ENCODE data around the gene ANOS1. TPM values are rescaled to one million over a fixed set of nuclear protein-coding genes. Genes with fewer than 3 reads are reported as not detected.
A peak's percentile ranks its signal among the peaks of the same experiment; 100 is the strongest.
"Not testable (repeated sequence)": the region's sequence is repeated elsewhere in the genome, so short reads cannot be mapped to it uniquely, and the experiment has no call there.

Gene ANOS1
- total and polyA plus RNA-seq, 12 donors, result 0.81 to 7.8 (median 4.7) TPM

GRCh38 chrX:8504451-8504850, 227.5 kb downstream of the ANOS1 start:
- WGBS, 2 donors, result 58% methylated on average over 6 of the region's 6 CpGs
- TF ChIP-seq CTCF (IDR thresholded peaks at IDR 0.05), result no peak
- Histone ChIP-seq H3K27me3 (no peaks in the 10 kb centered on the region), H3K27ac (peak overlapping the region in 1 of 10 donors; percentile 19), H3K4me3 (no peak overlapping the region), H3K36me3 (no peaks in the 10 kb centered on the region), H3K9me3 (no peaks in the 10 kb centered on the region), H3K4me1 (no peaks in the 10 kb centered on the region)
- intact Hi-C loops (cut with DNase I), result no loop called here
- ATAC-seq (peak in 3 of 8 donors; percentile 24 to 50 (median 29)), DNase-seq (no peak)

GRCh38 chrX:8502101-8502500, 229.8 kb downstream of the ANOS1 start:
- H3K36me3 ChIP-seq; intact Hi-C loops (cut with DNase I); H3K9me3 ChIP-seq; H3K27ac ChIP-seq; H3K4me3 ChIP-seq; ATAC-seq; H3K4me1 ChIP-seq; H3K27me3 ChIP-seq; DNase-seq: not testable (repeated sequence)
- 96 to 97% methylated on average over 14 to 18 of the region's 21 CpGs for WGBS, 2 donors

GRCh38 chrX:8500203-8500602, 231.7 kb downstream of the ANOS1 start:
- no peaks in the 10 kb centered on the region for H3K36me3 ChIP-seq
- TF ChIP-seq CTCF (IDR thresholded peaks at IDR 0.05), result no peak

GRCh38 chrX:8495036-8495435, 236.9 kb downstream of the ANOS1 start:
- H3K27me3 ChIP-seq; intact Hi-C loops (cut with DNase I); H3K36me3 ChIP-seq; H3K9me3 ChIP-seq; H3K27ac ChIP-seq; ATAC-seq; H3K4me1 ChIP-seq; H3K4me3 ChIP-seq; DNase-seq: not testable (repeated sequence)
- 75 to 77% methylated on average over 4 of the region's 4 CpGs for WGBS, 2 donors

More at GRCh38 chrX:8500203-8500602, 231.7 kb downstream of the ANOS1 start:
- 94 to 99% methylated on average over 4 of the region's 4 CpGs for WGBS, 2 donors
- Histone ChIP-seq H3K27ac (no peak overlapping the region), H3K4me1 (no peaks in the 10 kb centered on the region), H3K9me3 (no peaks in the 10 kb centered on the region), H3K4me3 (no peak overlapping the region), H3K27me3 (no peaks in the 10 kb centered on the region)
- DNase-seq (no peak), ATAC-seq (no peak)
- intact Hi-C loops (cut with DNase I), result no loop called here

GRCh38 chrX:8484360-8484949, 247.5 kb downstream of the ANOS1 start:
- H3K4me3 ChIP-seq, result no peak overlapping the region
- TF ChIP-seq CTCF (IDR thresholded peaks at IDR 0.05), result no peak
- no peaks in the 10 kb centered on the region for H3K9me3 ChIP-seq
- no peaks in the 10 kb centered on the region for H3K36me3 ChIP-seq
- ATAC-seq (no peak), DNase-seq (no peak)
- no peaks in the 10 kb centered on the region for H3K4me1 ChIP-seq
- intact Hi-C loops (cut with DNase I), result no loop called here
- no peaks in the 10 kb centered on the region for H3K27me3 ChIP-seq
- no peak overlapping the region for H3K27ac ChIP-seq
- 58 to 67% methylated on average over 8 of the region's 8 CpGs for WGBS, 2 donors

Other genes with a start within 250 kb of the ANOS1 start
- not detected for gene FAM9A, start 69.2 kb upstream of the ANOS1 start, total RNA-seq
- not detected for gene FAM9A, start 69.2 kb upstream of the ANOS1 start, polyA plus RNA-seq